WTC11 (cell line): ENCODE data around the gene FLYWCH2.

Experiments used
- RORB ChIP-seq: fragments of 250-450 bp; sonication (Bioruptor Pico); IDR thresholded peaks from 2 replicates; pipeline ENCODE4 v1.9.0; 2021; ENCODE audit warnings: mild to moderate bottlenecking
- TF ChIP-seq, protein P1 (sequence below): fragments of 200-600 bp; IDR thresholded peaks from 2 replicates; pipeline ENCODE4 v1.8.0; 2022; ENCODE audit warnings: antibody characterized with exemption
- TF ChIP-seq, protein P2 (sequence below): sonication (generic); formaldehyde crosslinking; IDR thresholded peaks from 2 replicates; pipeline ENCODE4 v1.8.0; 2022; ENCODE audit warnings: mild to moderate bottlenecking, missing genetic modification reagents

DNA sequence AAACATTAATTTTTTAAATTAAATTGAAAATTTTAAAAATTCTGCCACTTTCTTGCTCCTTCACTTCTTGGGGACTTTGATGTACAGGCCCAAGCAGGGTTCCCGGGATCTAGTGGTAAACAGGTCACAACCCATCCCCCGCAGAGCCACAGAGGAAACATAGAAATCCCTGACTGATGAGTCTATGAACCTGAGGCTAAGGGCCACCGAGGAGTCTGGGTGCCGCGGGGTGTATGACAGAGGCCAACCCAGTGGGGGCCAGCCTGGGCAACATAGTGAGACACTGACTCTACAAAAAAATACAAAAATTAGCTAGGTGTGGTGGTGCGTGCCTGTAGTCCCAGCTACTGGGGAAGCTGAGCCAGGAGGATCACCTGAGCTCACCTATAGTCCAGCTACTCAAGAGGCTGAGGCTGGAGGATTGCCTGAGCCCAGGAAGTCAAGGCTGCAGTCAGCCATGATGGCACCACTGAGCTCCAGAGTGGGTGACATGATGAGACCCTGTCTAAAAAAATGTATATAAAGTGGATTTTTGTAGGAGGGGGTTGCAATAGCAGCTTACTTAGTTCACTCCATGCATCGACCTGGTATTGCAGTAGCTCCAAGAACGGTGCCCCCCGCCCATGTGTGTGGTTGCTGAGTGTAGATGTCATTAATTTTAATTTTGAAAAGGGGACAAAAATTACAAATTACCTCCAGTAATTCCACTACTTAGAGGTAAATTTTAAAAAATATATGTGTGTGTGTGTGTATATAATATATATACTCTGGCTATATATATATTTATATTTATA, 19.5 kb downstream of the FLYWCH2 start:
- TF ChIP-seq, protein P1, sequence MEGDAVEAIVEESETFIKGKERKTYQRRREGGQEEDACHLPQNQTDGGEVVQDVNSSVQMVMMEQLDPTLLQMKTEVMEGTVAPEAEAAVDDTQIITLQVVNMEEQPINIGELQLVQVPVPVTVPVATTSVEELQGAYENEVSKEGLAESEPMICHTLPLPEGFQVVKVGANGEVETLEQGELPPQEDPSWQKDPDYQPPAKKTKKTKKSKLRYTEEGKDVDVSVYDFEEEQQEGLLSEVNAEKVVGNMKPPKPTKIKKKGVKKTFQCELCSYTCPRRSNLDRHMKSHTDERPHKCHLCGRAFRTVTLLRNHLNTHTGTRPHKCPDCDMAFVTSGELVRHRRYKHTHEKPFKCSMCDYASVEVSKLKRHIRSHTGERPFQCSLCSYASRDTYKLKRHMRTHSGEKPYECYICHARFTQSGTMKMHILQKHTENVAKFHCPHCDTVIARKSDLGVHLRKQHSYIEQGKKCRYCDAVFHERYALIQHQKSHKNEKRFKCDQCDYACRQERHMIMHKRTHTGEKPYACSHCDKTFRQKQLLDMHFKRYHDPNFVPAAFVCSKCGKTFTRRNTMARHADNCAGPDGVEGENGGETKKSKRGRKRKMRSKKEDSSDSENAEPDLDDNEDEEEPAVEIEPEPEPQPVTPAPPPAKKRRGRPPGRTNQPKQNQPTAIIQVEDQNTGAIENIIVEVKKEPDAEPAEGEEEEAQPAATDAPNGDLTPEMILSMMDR, result no peak
- TF ChIP-seq, protein P2, sequence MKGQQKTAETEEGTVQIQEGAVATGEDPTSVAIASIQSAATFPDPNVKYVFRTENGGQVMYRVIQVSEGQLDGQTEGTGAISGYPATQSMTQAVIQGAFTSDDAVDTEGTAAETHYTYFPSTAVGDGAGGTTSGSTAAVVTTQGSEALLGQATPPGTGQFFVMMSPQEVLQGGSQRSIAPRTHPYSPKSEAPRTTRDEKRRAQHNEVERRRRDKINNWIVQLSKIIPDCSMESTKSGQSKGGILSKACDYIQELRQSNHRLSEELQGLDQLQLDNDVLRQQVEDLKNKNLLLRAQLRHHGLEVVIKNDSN (CRISPR knock-in tag), result no peak
- TF ChIP-seq RORB (CRISPR knock-in tag), result no peak
